ENCODE data around the gene PAEP. TPM values are rescaled to one million over a fixed set of nuclear protein-coding genes. Genes with fewer than 3 reads are reported as not detected.

The PAEP gene
- total RNA-seq, 1 donor from 2014 or later, result not detected

Other genes with a start within 250 kb of the PAEP start
- gene PPP1R26, start 82.0 kb upstream of the PAEP start, total RNA-seq, result 5.2 TPM
- 25.5 TPM for gene MRPS2, start 61.1 kb upstream of the PAEP start, total RNA-seq
- gene LCN1, start 40.3 kb upstream of the PAEP start, total RNA-seq, result not detected
- not detected for gene OBP2A, start 15.6 kb upstream of the PAEP start, total RNA-seq
- gene GLT6D1, start 77.8 kb downstream of the PAEP start, total RNA-seq, result not detected
- gene LCN9, start 101.6 kb downstream of the PAEP start, total RNA-seq, result not detected
- gene SOHLH1, start 137.7 kb downstream of the PAEP start, total RNA-seq, result not detected
- not detected for gene KCNT1, start 140.4 kb downstream of the PAEP start, total RNA-seq

All from esophagus mucosa (tissue), 1 donor.